ENCODE results near the gene COPS9. TPM values are rescaled to one million over a fixed set of nuclear protein-coding genes. Genes with fewer than 3 reads are reported as not detected.

The COPS9 gene
- polyA plus RNA-seq, 1 donor (not counting 4 experiments of a cell fraction or from before 2014, with no cell fraction given): 399 TPM

DNA sequence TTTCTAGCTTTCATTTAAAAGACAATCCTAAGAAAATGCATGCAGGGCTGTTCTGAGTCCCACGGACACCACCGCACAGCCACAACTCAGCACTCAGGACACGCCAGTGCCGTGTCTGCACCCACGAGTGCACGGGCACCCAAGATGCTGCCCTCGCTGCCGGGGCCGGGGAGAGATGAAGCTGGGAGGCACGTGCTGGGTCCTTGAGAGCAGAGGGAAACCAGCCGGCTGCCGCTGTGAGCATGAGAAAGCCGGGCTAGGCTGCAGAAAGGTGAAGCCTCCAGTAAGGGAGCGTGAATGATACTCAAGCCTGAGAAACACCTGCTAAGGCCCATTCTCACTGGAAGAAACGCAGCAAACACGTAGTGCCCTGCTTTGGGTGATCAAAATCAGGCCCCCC, 4.8 kb downstream of the COPS9 start:
- H4K20me1 ChIP-seq (ENCODE audit: control insufficient read depth, extremely low read depth, insufficient read depth, low read length): no peaks in the 10 kb centered on the region
- H3K4me1 ChIP-seq (ENCODE audit: control insufficient read depth, extremely low read depth, insufficient read depth, low read length): peaks cover 11% of the 10 kb centered on the region
- no peaks in the 10 kb centered on the region for H3K27me3 ChIP-seq (ENCODE audit: control insufficient read depth, extremely low read depth, insufficient read depth, low read length)
- dilution Hi-C loops (cut with MboI; ENCODE audit: extremely low pct_ligation_motif_present, low sequenced_read_pairs): no loop called here
- FAIRE-seq (no peak), DNase-seq (ENCODE audit: low read depth, low spot score) (no peak)
- TF ChIP-seq, protein P1, sequence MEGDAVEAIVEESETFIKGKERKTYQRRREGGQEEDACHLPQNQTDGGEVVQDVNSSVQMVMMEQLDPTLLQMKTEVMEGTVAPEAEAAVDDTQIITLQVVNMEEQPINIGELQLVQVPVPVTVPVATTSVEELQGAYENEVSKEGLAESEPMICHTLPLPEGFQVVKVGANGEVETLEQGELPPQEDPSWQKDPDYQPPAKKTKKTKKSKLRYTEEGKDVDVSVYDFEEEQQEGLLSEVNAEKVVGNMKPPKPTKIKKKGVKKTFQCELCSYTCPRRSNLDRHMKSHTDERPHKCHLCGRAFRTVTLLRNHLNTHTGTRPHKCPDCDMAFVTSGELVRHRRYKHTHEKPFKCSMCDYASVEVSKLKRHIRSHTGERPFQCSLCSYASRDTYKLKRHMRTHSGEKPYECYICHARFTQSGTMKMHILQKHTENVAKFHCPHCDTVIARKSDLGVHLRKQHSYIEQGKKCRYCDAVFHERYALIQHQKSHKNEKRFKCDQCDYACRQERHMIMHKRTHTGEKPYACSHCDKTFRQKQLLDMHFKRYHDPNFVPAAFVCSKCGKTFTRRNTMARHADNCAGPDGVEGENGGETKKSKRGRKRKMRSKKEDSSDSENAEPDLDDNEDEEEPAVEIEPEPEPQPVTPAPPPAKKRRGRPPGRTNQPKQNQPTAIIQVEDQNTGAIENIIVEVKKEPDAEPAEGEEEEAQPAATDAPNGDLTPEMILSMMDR (optimal IDR thresholded peaks at IDR 0.05 in 1 of 3, IDR thresholded peaks at IDR 0.05 in 1 of 3, conservative IDR thresholded peaks at IDR 0.05 in 1 of 3; ENCODE audit: extremely low read depth in 1 of 3, insufficient read depth in 2 of 3, low read length in 3 of 3): no peak
- no peak for TF ChIP-seq EZH2 (IDR thresholded peaks at IDR 0.05; ENCODE audit: low read length)
- no peaks in the 10 kb centered on the region for H3K9me3 ChIP-seq (ENCODE audit: control insufficient read depth, low read depth, low read length)
- H3K79me2 ChIP-seq (ENCODE audit: control insufficient read depth, insufficient read depth, low read length): peaks cover 28% of the 10 kb centered on the region
- no peak overlapping the region for H3K4me3 ChIP-seq (ENCODE audit: control insufficient read depth in 2 of 3, extremely low read depth in 1 of 3, insufficient read depth in 2 of 3, low read depth in 1 of 3, low read length in 3 of 3)
- no peak overlapping the region for H3K9ac ChIP-seq (ENCODE audit: control insufficient read depth, extremely low read depth, insufficient read depth, low read length)
- H3K4me2 ChIP-seq (ENCODE audit: control insufficient read depth, extremely low read depth, insufficient read depth, low read depth, low read length): no peak overlapping the region
- H3K9me1 ChIP-seq (ENCODE audit: control insufficient read depth, extremely low read depth, insufficient read depth, low read length): peaks cover 3% of the 10 kb centered on the region
- H2AFZ ChIP-seq (ENCODE audit: control insufficient read depth, low read length): no peak overlapping the region
- peaks cover 37 to 41% of the 10 kb centered on the region in 2 experiments for H3K36me3 ChIP-seq (ENCODE audit: control insufficient read depth in 2 of 2, extremely low read depth in 1 of 2, insufficient read depth in 2 of 2, low read length in 2 of 2)
- no peak overlapping the region for H3K27ac ChIP-seq (ENCODE audit: control insufficient read depth, insufficient read depth, low read length)

- no peak for TF ChIP-seq EZH2 (IDR thresholded peaks at IDR 0.05; ENCODE audit: low read length)
- TF ChIP-seq, protein P1 (optimal IDR thresholded peaks at IDR 0.05 in 1 of 3, IDR thresholded peaks at IDR 0.05 in 1 of 3, conservative IDR thresholded peaks at IDR 0.05 in 1 of 3; ENCODE audit: extremely low read depth in 1 of 3, insufficient read depth in 2 of 3, low read length in 3 of 3): no peak
- no peak overlapping the region for H3K9ac ChIP-seq (ENCODE audit: control insufficient read depth, extremely low read depth, insufficient read depth, low read length)
- dilution Hi-C loops (cut with MboI; ENCODE audit: extremely low pct_ligation_motif_present, low sequenced_read_pairs): no loop called here
These were observed 5.5 kb downstream of the COPS9 start for GRCh38 chr2:240130393-240131195.

More at GRCh38 chr2:240130393-240131195, 5.5 kb downstream of the COPS9 start:
- Histone ChIP-seq H3K4me3 (ENCODE audit: control insufficient read depth in 2 of 3, extremely low read depth in 1 of 3, insufficient read depth in 2 of 3, low read depth in 1 of 3, low read length in 3 of 3) (no peak overlapping the region), H3K4me2 (ENCODE audit: control insufficient read depth, extremely low read depth, insufficient read depth, low read depth, low read length) (no peak overlapping the region), H3K9me1 (ENCODE audit: control insufficient read depth, extremely low read depth, insufficient read depth, low read length) (peaks cover 3% of the 10 kb centered on the region), H3K79me2 (ENCODE audit: control insufficient read depth, insufficient read depth, low read length) (peaks cover 24% of the 10 kb centered on the region), H3K27ac (ENCODE audit: control insufficient read depth, insufficient read depth, low read length) (no peak overlapping the region), H3K4me1 (ENCODE audit: control insufficient read depth, extremely low read depth, insufficient read depth, low read length) (peaks cover 11% of the 10 kb centered on the region), H2AFZ (ENCODE audit: control insufficient read depth, low read length) (no peak overlapping the region), H3K27me3 (ENCODE audit: control insufficient read depth, extremely low read depth, insufficient read depth, low read length) (no peaks in the 10 kb centered on the region), H3K36me3 (ENCODE audit: control insufficient read depth in 2 of 2, extremely low read depth in 1 of 2, insufficient read depth in 2 of 2, low read length in 2 of 2) (peaks cover 37 to 41% of the 10 kb centered on the region in 2 experiments), H4K20me1 (ENCODE audit: control insufficient read depth, extremely low read depth, insufficient read depth, low read length) (no peaks in the 10 kb centered on the region), H3K9me3 (ENCODE audit: control insufficient read depth, low read depth, low read length) (no peaks in the 10 kb centered on the region)
- DNase-seq (ENCODE audit: low read depth, low spot score) (no peak), FAIRE-seq (no peak)

All from keratinocyte (primary cell).